Body of pancreas (tissue), 4 donors: Measurements from ENCODE around the gene CHD6.

Experiments
- POLR2A ChIP-seq, 3 donors: fragments of 450-650 bp; IDR thresholded peaks; one replicate each; pipeline ENCODE4 v1.6.1; 2016; ENCODE audit warnings: antibody characterized with exemption in 3 of 3, mild to moderate bottlenecking in 2 of 3
- TF ChIP-seq, protein P1 (sequence below), 7 experiments: fragments of 450-650 bp in 4 of 7; fragments of 200-600 bp in 3 of 7; sonication (generic) in 3 of 7; IDR thresholded peaks; one replicate each; pipeline ENCODE4 v1.5.1; 2016 to 2019; ENCODE audit warnings: antibody characterized with exemption in 7 of 7

DNA sequence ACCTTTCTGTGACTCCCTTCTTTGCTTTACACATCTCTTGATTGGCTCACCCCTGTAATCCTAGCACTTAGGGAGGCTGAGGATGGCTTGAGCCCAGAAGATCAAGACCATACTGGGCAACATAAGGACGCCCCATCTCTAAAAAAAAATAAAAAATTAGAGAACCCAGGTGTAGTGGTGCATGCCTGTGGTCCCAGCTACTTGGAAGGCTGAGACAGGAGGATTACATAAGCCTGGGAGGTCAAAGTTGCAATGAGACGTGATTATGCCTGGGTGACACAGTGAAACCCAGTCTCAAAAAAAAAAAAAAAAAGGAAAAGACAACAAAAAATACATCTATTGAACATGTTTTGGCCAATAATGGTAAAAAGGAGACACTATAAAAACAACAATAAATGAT, 37.8 kb downstream of the CHD6 start:
- TF ChIP-seq, protein P1, sequence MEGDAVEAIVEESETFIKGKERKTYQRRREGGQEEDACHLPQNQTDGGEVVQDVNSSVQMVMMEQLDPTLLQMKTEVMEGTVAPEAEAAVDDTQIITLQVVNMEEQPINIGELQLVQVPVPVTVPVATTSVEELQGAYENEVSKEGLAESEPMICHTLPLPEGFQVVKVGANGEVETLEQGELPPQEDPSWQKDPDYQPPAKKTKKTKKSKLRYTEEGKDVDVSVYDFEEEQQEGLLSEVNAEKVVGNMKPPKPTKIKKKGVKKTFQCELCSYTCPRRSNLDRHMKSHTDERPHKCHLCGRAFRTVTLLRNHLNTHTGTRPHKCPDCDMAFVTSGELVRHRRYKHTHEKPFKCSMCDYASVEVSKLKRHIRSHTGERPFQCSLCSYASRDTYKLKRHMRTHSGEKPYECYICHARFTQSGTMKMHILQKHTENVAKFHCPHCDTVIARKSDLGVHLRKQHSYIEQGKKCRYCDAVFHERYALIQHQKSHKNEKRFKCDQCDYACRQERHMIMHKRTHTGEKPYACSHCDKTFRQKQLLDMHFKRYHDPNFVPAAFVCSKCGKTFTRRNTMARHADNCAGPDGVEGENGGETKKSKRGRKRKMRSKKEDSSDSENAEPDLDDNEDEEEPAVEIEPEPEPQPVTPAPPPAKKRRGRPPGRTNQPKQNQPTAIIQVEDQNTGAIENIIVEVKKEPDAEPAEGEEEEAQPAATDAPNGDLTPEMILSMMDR (IDR thresholded peaks at IDR 0.05): no peak
- TF ChIP-seq POLR2A (IDR thresholded peaks at IDR 0.05): no peak
